ENCODE data around the gene KCNE2. TPM values are rescaled to one million over a fixed set of nuclear protein-coding genes. Genes with fewer than 3 reads are reported as not detected.
A peak's percentile ranks its signal among the peaks of the same experiment; 100 is the strongest.

KCNE2 gene
- total and polyA plus RNA-seq, 8 donors: 0.64 to 0.96 (median 0.78) TPM; not detected in 2

DNA sequence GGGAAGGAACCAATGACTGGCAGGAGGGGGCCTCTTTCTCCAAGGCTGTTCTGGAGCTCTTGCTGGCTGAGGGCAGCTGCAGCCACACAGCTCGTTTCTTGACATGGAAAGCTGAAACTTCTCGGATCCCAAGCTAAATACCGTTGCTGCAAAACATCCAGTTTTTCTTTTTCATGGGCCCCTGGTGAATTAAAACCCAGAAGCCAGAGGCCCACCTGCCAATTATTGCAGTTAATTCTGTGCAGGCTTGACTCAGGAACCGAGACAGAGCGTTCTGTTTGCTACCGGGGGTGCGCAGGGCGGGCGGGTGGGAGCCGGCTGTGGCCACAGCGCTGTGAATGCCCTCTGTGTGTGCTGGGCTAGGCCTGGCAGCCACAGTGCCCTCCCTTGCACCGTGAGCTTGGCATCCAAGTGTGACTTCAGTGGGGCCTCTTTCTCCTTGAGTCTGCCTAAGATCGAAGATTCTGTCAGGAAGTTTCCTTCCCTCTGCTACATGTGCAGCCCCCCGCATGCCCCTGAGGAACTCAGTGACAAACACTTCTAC lies 19.9 kb upstream of the KCNE2 start:
- Histone ChIP-seq H3K4me3 (no peak overlapping the region), H3K27ac (no peak overlapping the region)
- intact Hi-C loops (cut with DNase I): no loop called here

DNA sequence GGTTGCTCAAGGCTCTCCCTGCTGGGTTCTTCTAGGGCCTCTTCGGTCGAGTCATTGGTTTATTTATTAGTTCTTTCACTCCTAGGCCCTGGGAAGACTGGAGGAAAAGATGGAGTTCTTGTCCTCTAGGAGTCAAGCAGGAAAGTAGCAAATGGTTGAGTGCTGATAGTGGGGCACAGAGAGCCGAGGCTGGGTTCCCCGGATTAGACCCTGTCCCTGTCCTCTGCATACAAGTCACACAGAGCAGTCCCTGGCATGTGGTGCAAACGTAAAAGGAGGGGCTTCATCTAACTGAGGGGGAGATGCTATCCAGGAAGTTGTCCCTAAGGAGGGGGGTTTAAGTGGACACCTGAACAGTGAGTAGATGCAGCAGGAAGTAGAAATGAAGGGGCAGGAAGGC lies 19.2 kb upstream of the KCNE2 start:
- ATAC-seq (no peak), DNase-seq (no peak)
- intact Hi-C loops (cut with DNase I): no loop called here
- no peaks in the 10 kb centered on the region for H3K9me3 ChIP-seq
- no peak overlapping the region for H3K27ac ChIP-seq
- no peak overlapping the region for H3K4me3 ChIP-seq
- TF ChIP-seq, protein P1, sequence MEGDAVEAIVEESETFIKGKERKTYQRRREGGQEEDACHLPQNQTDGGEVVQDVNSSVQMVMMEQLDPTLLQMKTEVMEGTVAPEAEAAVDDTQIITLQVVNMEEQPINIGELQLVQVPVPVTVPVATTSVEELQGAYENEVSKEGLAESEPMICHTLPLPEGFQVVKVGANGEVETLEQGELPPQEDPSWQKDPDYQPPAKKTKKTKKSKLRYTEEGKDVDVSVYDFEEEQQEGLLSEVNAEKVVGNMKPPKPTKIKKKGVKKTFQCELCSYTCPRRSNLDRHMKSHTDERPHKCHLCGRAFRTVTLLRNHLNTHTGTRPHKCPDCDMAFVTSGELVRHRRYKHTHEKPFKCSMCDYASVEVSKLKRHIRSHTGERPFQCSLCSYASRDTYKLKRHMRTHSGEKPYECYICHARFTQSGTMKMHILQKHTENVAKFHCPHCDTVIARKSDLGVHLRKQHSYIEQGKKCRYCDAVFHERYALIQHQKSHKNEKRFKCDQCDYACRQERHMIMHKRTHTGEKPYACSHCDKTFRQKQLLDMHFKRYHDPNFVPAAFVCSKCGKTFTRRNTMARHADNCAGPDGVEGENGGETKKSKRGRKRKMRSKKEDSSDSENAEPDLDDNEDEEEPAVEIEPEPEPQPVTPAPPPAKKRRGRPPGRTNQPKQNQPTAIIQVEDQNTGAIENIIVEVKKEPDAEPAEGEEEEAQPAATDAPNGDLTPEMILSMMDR (IDR thresholded peaks at IDR 0.05): no peak
- H3K27me3 ChIP-seq: no peaks in the 10 kb centered on the region
- H3K36me3 ChIP-seq: no peaks in the 10 kb centered on the region
- peaks cover 0 to 9% of the 10 kb centered on the region in 2 donors for H3K4me1 ChIP-seq

More for the DNA sequence above, 19.9 kb upstream of the KCNE2 start:
- DNase-seq (no peak), ATAC-seq (no peak)
- TF ChIP-seq, protein P1 (IDR thresholded peaks at IDR 0.05): no peak
- no peaks in the 10 kb centered on the region for H3K9me3 ChIP-seq
- no peaks in the 10 kb centered on the region for H3K27me3 ChIP-seq
- no peaks in the 10 kb centered on the region for H3K36me3 ChIP-seq
- H3K4me1 ChIP-seq: peaks cover 0 to 9% of the 10 kb centered on the region in 2 donors

DNA sequence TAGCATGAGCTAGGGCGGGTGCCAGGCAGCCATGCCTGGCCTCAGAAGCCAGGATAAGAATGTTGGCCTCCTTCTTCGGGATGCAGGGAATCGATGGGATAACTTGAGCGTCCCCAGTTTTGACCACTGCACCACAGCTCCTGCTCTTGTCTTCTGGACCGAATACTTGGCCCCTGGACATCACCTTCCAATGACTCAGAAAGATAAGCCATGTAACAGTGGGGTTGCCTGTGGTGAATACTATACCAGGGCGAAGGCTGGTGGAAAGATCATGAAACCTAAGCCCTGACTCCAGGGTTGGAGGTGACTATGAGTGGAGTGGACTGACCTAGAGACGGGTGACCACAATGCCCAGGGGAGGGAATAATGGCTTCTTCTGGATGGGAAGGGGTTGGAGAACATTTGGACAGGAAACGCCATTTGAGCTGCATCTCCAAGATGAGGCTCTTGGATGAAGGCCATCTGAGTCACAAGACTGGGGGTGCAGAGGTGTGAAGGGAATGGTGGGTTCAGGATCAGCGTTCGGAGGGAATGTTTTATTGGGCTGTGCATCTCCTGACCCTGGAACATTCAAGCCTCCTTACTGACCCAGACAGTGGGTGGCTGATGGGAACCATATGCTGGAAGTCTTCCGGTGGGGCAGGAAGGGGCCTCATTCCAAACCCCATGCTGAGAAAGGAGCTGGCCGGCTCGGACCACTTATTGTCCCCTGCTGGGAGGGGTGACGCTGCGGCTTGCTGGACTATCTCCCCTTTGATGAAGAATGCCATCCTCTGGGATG lies 18.5 kb upstream of the KCNE2 start:
- intact Hi-C loops (cut with DNase I): loop anchor here in 1 of 2 donors (5.0 kb wide), 1 partner anchor 423 kb away; no protein-coding TSS in a partner anchor
- TF ChIP-seq, protein P1 (IDR thresholded peaks at IDR 0.05): no peak
- H3K9me3 ChIP-seq: no peaks in the 10 kb centered on the region
- H3K4me1 ChIP-seq: peaks cover 0 to 9% of the 10 kb centered on the region in 2 donors
- no peak for ATAC-seq
- no peaks in the 10 kb centered on the region for H3K27me3 ChIP-seq
- no peak overlapping the region for H3K4me3 ChIP-seq
- peak in 1 of 4 donors; percentile 76 for DNase-seq
- H3K27ac ChIP-seq: peak overlapping the region in 1 of 2 donors; percentile 28
- no peaks in the 10 kb centered on the region for H3K36me3 ChIP-seq

DNA sequence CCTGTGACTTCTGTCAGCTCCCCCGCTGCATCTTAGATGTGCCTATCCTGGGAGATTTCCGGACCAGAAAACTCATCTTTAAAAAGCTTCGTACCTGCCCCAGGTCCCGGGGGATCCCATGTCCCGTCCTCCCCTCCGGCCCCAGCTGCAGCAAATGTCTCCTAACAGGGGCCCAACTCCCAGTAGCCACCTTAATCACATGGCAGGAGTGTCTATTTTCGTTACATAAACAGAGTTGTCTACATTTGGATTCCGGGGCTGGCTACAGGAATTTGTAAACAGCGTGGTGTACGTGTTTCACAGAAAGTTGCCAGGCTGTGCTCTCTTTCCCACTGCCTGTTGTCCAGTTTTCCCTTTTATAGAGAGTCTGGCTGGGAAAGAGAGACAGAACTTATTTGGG lies 17.9 kb upstream of the KCNE2 start:
- DNase-seq (peak in 1 of 4 donors; percentile 53), ATAC-seq (no peak)
- TF ChIP-seq, protein P1 (IDR thresholded peaks at IDR 0.05): no peak
- intact Hi-C loops (cut with DNase I): loop anchor here in 1 of 2 donors (5.0 kb wide), 1 partner anchor 424 kb away; no protein-coding TSS in a partner anchor
- H3K27ac ChIP-seq: peak overlapping the region in 1 of 2 donors; percentile 28
- no peaks in the 10 kb centered on the region for H3K36me3 ChIP-seq
- H3K27me3 ChIP-seq: no peaks in the 10 kb centered on the region
- H3K4me1 ChIP-seq: peaks cover 0 to 9% of the 10 kb centered on the region in 2 donors
- no peak overlapping the region for H3K4me3 ChIP-seq
- H3K9me3 ChIP-seq: no peaks in the 10 kb centered on the region

DNA sequence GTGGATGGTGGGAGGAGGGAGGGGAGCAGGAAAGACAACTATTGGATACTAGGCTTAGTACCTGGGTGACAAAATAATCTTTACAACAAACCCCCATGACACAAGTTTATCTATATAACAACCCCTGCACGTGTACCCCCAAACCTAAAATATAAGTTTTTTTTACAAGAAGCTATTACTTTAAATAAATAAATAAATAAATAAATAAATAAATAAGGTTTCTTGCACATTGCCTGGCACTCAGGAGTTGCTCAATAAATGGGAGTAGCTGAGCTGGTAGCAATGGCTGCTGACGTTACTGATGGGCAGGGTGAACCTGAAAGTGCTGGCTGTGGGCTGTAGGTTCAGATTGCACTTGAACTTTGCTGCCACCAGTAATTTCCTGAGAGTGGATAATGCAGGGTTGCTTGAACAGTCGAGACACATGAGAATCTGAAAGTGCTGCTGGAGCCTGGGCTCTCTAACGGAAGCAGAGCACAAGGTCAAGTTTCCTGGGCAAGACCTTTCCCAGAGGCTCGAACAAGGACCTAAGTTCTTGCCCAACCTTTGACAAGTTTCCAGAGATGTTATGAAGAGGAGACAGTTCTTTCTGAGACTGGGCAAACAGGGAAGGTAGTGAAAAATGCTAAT lies 14.8 kb upstream of the KCNE2 start:
- ATAC-seq: no peak
- TF ChIP-seq, protein P1 (IDR thresholded peaks at IDR 0.05): no peak

More for the DNA sequence above, 14.8 kb upstream of the KCNE2 start:
- Histone ChIP-seq H3K27me3 (no peaks in the 10 kb centered on the region), H3K4me1 (peaks cover 0 to 9% of the 10 kb centered on the region in 2 donors), H3K36me3 (no peaks in the 10 kb centered on the region), H3K4me3 (no peak overlapping the region), H3K27ac (no peak overlapping the region), H3K9me3 (no peaks in the 10 kb centered on the region)
- no peak for DNase-seq
- intact Hi-C loops (cut with DNase I): loop anchor here in 1 of 2 donors (5.0 kb wide), 1 partner anchor 427 kb away; no protein-coding TSS in a partner anchor

Measured in left lung (tissue), 10 donors.